ENCODE results near the gene AGBL2.

DNA sequence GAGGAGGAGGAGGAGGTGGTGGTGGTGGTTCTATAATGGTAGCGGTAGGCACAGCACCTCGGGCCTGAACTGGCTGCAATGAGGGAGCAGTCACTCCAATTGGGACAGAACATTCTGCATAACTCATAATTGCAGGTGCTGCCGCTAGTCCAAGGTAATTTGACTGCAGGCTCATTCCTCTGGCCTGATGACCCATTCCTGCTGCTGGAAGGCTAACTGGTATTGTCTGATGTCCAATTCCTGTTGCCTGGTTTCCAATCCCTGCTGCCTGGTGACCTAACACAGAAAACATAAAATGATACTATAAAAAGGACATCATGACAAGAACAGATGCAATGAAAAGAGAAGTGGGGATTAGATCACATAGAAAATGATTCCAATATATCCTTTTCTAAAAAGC is 7.9 kb upstream of the AGBL2 start:
- TF ChIP-seq, protein P1, sequence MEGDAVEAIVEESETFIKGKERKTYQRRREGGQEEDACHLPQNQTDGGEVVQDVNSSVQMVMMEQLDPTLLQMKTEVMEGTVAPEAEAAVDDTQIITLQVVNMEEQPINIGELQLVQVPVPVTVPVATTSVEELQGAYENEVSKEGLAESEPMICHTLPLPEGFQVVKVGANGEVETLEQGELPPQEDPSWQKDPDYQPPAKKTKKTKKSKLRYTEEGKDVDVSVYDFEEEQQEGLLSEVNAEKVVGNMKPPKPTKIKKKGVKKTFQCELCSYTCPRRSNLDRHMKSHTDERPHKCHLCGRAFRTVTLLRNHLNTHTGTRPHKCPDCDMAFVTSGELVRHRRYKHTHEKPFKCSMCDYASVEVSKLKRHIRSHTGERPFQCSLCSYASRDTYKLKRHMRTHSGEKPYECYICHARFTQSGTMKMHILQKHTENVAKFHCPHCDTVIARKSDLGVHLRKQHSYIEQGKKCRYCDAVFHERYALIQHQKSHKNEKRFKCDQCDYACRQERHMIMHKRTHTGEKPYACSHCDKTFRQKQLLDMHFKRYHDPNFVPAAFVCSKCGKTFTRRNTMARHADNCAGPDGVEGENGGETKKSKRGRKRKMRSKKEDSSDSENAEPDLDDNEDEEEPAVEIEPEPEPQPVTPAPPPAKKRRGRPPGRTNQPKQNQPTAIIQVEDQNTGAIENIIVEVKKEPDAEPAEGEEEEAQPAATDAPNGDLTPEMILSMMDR (conservative IDR thresholded peaks at IDR 0.05; ENCODE audit: low read length), result no peak
- TF ChIP-seq EZH2phosphoT487 (IDR thresholded peaks at IDR 0.05; ENCODE audit: borderline replicate concordance), result no peak
